GM18526 (cell line): ENCODE results near the gene DLX3.

Source experiments
- POLR2A ChIP-seq: IDR thresholded peaks from 3 replicates; pipeline ENCODE4 v1.6.1; 2011; ENCODE audit not compliant: insufficient read length; ENCODE audit errors: extremely low read depth

DLX3 gene

DNA sequence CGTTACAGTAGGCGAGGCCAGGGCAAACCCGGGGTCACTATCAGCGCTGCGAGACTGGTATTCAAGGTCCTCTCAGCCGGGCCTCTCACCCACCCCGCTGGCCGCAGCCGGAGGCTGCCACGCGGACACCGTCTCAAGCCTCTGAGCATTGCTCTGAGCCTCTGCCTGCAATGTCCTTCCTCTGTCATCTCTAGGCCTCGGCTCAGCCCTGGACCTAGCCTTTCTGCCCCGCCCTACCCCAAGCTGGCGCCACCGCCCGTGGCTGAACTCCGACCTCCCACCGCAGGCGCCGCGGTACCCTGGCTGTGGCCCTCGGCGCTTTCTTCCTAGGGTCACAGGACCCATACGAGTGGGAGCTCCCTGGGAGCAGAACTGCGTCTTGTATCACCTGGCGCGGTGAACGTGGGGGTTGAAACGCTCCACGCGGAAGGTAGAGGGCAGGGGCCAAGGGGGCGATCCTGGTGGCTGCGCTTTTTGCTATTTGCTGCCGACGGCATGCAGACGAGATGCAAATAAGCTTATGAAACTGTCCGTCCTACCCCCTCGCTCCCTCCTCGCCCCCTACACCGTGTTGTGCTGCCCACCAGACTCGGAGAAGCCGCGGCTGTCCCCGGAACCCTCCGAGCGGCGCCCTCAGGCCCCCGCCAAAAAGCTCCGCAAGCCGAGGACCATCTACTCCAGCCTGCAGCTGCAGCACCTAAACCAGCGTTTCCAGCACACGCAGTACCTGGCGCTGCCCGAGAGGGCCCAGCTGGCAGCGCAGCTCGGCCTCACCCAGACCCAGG, 22.3 kb downstream of the DLX3 start:
- no peak for TF ChIP-seq POLR2A

DNA sequence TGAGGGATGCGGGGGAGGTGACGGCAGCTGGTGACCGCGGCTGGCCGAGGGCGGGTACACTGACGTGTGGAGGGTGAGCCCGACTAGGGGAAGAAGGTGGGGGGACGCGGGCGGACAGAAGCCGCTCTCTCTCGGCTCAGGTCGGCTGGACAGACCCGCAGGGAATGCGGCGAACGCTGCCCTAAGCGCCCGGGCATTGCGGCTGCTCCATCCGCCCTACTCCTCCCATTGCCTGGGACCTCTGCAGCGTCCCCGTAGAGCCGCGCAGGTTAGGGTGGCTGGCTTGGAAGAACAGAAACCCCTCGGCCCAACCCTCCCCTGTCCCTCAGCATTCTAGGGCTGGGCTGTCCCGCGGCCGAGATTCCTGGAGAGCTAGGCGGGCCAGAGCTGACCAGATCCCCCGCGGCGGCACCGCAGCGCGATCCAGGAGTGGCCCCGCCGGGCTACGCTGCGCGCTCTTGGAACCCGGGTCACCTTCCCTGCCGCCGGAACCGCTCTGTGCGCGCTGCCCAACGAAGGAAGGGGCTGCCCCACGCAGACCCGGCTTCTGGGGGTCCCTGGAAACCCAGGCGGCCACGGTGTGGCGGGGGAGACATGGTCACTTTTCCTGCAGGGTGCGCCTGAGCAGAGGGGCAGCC, 23.1 kb downstream of the DLX3 start:
- no peak for TF ChIP-seq POLR2A

DNA sequence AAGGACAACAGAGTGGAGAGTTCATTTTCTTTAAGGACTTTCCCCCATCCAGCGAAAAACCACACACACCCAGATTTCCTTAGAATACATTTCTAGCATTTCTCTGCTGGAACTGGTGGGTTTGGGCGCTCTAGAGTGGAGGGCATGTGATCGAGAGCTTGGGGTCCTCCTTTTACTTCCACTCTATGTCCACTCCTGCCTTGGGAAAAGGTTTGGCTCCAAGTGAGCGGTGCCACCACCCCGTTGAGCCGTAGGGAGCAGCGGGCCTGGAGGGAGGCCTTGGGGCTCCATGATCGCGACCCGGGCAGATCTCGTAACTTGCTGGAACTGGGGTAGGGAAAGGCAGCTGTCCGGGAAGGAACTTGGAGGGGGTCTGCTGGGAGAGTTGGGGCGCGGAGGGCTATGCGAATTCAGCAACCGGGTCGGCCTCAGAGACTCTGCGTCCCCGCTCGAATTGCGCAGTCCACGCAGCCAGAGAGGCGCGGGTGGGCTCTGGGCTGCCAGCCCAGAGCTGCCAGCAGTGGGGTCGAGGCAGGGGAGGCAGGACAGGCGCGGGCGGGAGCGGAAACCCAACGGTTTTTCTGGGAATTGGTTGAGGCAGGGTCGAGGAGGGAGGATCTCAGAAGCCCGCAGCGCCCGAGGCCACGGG, 23.7 kb downstream of the DLX3 start:
- no peak for TF ChIP-seq POLR2A

DNA sequence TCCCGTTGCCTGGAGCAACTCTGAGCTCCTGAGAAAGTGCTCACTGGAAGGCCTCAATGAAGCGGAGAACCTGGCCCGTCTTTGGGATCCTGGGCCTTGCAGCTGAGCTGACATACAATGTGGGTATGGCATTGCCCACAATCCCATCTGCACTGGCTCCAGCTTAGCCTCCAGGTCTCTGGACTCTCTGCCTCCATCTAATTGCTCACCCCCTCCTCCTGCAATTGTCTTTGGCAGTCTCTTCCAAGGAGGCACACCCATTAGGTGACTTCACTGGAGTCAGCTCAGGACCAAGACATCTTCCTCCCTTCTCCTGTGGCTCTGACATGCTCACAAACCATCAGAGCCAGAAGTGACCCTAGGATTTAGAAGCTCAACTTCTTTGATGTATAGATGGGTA, 24.5 kb downstream of the DLX3 start:
- no peak for TF ChIP-seq POLR2A

DNA sequence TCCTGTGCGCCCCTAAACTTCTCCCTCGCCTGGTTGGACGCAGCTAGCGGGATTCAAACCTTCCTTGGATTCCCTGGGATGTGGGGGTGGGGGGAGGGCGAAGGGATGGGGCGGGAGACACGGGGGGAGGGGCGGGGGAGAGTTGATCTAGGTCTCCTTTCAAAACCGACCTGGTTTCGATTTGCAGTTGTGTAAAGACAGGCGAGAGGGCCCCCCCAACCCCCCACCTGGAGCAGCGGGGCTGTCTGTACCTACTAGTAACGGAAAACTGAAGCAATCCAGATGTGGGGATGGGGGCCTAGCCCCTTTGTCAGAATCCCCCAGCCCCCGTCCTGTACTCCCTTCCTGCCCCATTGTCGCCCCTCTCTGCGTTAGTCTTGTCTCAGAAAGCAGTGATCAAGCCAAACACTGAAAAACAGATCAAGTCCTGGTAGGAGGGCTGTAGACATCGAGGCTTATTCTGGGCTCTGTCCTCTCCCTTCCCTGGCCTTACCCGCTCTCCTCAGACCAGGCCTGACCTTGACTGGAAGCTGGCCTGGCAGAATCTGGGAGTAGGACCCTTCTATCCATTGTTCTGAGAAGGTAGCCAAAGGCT, 25.1 kb downstream of the DLX3 start:
- TF ChIP-seq POLR2A, result no peak

DNA sequence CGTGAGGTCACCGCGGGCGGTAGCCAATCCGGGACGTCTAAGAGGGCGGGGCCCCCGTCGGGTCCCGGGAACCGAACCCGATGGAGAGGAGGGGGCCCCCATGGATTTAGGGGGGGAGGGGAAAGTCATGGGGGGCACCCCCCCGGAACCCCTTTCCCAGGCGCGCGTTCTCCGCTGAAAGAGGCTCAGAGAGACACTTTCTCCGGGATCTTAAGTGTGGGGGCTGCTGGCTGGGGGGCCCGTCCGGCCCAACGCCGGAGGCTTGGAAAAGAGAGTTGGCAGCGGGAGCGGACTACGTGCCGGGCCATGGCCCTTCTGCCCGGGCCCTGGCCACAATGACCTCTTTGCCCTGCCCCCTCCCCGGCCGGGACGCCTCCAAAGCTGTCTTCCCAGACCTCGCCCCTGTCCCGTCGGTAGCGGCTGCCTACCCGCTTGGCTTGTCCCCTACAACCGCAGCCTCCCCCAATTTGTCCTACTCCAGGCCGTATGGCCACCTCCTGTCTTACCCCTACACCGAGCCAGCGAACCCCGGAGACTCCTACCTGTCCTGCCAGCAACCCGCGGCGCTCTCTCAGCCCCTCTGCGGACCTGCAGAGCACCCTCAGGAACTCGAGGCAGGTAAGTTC, 25.8 kb downstream of the DLX3 start, which contains the start of gene DLX4:
Gene DLX4, plus strand, starts transcription at position 57 of the 626 bp plus-strand sequence. Its CDS starts 279 bp downstream, at position 336.
- TF ChIP-seq POLR2A, result no peak

DNA sequence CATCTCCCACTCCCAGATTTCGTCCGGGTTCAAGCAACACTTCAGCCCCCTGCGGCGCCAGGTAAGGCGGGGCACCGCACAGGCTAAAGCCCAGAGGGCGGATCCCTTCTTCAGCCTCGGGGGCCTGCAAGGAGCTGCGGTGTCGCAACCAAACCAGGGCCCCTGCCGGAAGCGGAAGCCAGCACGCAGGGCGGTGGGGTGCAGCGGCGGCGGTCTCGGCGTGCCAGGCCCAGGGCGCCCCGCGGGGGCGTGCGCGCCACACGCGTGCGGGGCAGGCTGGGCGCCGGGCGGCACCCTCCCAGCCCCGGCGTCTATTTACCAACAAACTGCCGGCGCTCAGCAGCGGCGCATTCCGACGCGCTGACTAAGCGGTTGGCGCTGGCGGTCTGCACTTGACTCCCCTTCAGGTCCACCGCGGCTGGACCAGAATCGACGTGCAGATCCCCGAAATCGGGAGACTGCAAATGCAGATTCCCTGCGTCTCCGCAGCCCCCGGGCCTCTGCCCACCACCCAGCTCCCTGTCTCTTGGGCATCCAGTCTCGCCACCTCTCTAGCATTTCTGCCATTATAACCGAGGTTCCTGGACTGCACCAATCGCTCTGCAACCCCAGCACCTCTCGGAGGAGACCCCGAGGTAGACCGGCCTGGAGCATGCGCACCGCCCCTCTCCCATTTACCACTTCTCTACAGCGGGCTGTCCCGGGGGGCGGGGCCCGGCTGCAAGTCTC, 26.5 kb downstream of the DLX3 start:
- no peak for TF ChIP-seq POLR2A

DNA sequence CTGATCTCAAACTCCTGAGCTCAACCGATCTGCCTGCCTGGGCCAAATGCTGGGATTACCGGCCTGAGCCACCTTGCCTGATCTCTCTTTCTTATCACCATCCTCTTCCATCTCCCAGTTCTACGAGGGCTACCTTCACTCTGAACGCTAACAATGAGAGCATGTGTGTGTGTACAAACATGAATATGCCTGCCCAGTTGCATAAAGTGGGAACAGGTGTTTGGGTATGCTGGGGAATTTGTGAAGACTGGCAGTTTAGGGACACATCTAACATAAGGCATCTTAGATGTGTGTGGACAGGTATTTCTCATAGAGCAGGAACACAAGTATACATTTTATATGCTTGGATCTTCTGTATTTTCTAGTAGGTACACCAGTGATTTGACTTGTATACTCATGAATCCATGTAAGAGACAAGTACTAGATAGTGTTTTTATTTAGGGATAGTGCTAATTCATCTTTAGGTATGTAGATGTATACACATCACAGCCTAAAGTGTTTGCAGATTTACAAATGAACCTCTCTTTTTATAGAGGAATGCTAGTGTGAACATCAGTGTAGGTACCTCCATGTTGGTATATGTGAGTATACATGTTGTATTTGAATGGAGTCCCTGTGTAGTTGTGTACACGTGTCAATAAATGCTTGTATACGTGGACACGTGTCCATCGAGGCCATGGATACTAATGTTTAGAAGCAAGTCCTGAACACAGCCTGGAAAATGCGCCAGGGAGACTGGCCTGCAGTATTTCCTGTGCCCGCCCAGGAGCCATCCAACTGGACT, 27.2 kb downstream of the DLX3 start:
- TF ChIP-seq POLR2A, result no peak

DNA sequence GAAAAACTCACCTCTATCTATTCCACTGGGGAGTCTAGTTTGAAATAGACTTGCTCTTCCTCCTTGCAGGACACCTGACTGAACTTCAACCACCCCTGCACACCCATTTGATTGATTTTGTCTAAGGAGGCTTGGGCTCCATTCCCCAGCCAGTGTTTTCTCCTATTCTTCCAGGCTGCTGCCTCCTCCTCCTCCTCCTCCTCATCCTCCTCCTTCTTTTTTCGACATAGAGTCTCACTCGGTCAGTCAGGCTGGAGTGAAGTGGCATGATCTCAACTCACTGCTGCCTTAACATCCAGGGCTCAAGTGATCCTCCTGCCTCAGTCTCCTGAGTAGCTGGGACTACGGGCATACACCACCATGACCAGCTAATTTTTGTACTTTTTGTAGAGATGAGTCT, 27.8 kb downstream of the DLX3 start:
- no peak for TF ChIP-seq POLR2A

DNA sequence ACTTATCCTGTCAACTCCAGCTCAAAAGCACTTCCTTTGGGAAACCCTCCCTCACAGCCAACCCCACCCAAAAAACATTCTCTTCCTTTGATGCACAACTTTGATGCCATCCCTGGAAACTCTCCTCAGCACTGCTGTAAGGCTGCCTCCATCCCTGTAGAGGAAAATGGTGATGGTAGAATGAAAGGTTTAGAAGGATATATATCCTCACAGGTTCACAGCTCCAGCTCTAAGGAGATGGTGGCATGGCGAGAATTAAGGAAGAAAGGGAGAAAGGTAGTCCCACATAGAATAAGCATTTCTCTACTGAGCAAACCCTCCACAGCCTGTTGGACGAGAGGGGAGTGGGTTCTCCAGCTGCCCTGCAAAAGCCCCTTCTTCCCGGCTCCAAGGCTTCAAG, 28.3 kb downstream of the DLX3 start:
- TF ChIP-seq POLR2A, result no peak

DNA sequence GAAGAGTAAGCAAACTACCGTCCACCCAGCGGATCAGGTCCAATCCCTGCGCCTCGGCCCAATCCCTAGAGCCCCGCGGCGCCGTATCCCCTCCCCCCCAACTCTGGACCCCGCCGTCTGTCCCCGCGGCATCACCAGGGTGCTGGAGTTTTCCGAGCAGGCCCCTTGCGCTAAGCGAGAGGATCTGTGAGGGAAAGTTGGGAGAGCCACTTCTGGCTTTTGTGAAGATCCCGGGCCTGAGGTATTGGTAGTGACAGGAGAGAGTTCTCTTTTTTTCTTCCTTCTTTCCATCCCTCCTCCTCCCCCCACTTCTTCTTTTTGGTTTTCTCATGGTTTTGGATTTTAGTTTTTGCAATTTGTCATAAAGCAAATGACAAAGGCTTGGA, 29.5 kb downstream of the DLX3 start:
- no peak for TF ChIP-seq POLR2A

DNA sequence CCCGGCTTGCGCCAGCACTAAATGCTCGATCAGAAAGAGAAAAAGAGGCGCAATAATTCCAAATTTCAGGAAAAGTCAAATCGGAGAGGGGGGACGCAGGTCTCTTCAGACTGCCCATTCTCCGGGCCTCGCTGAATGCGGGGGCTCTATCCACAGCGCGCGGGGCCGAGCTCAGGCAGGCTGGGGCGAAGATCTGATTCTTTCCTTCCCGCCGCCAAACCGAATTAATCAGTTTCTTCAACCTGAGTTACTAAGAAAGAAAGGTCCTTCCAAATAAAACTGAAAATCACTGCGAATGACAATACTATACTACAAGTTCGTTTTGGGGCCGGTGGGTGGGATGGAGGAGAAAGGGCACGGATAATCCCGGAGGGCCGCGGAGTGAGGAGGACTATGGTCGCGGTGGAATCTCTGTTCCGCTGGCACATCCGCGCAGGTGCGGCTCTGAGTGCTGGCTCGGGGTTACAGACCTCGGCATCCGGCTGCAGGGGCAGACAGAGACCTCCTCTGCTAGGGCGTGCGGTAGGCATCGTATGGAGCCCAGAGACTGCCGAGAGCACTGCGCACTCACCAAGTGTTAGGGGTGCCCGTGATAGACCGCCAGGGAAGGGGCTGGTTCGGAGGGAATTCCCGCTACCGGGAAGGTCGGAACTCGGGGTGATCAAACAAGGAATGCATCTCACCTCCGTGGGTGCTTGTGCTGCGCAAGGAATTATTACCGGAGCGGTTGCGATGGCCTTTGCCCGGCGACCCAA, 30.1 kb downstream of the DLX3 start:
- TF ChIP-seq POLR2A, result no peak

DNA sequence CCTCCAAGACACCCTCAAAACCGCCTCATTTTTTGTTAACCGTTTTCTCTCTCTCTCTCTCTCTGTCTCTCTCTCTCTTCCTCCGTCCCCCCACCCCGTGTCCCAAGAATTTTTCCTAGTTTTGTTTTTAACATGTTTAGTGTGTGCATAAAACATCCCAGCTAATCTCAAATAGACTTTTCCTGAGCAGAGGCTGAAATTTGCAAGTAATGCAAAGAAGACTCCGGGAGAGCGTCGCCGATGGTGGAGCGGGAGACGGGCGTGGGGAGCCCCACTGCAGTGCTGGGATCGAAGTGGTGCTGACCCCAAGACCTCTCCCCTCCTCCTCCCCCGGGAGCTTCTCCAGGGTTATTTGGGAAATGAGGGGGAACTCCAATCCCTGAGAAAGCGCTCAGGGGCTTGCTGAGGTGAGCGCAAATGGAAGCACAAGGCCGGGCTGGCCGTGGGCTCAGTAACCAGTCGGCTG, 30.7 kb downstream of the DLX3 start:
- TF ChIP-seq POLR2A, result no peak
